ENCODE results near the gene C9orf43.

C9orf43 gene

DNA sequence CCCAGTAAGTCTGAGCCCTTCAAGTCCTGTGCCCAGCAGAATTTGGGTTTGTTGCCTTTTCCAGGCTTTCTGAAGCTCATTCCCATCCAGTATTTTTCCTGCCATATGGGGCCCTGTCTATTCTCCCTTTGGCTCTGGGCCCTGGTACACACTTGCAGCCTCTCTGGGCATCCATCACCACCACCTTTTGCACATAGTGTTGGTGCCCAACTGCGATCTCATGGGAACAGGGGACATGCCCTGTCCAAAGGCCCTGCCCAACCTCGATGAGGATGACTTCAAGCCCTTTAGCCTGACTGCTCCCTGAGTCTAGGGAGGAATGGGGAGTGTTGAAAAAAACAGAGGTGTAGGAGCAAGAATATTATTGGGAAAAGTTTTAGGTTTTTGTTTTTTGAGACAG lies 64.5 kb downstream of the C9orf43 start:
- Histone ChIP-seq H3K4me1 (ENCODE audit: insufficient read depth, low read length) (peaks cover 16% of the 10 kb centered on the region; the same call in 1 of the 2 replicates), H3K9me3 (ENCODE audit: control insufficient read depth, insufficient read depth, low read length) (0 out of 2 replicates have a peak, but pooled peaks cover 2% of the 10 kb centered on the region), H3K9ac (ENCODE audit: low read depth, low read length) (no peak overlapping the region), H3K36me3 (ENCODE audit: insufficient read depth, low read length) (no peaks in the 10 kb centered on the region)

DNA sequence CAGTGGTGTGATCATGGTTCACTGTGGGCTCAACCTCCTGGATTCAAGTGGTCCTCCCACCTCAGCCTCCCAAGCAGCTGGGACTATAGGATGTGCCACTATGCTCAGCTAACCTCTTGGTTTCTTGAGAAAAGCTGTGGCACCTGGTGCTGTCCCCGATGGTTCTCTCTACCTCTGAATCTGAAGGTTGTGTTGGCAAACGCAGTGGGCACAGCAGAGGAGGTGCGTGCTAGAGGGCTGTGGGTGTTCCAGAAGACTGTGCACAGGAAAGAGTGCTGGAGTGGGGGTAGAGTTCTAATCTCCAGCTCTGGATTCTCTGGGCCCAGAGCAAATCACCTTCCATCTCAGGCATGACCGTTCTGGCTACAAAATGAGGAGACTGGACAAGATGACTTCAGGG lies 65.4 kb downstream of the C9orf43 start:
- 0 out of 2 replicates have a peak, but pooled peaks cover 2% of the 10 kb centered on the region for H3K9me3 ChIP-seq (ENCODE audit: control insufficient read depth, insufficient read depth, low read length)

DNA sequence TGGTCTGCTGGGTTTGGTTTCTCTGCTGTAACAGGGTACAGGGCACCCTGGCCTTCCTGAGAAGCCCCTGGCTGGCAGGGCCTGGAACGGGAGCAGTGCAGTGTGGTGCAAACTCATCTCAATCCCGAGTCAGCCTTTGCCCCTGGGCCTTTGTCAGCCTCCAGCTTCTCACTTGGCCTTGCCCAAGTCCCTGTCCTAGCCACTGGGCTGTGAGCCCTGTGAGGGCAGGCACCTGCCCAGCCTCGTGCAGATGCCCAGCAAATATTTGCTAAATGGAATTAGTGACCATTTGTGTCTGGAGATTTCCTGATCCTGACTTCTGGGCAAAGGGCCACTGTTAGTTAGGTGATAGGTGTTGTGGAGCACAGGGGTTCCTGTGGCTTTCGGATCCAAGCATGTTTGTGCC lies 66.0 kb downstream of the C9orf43 start:
- H3K36me3 ChIP-seq (ENCODE audit: insufficient read depth, low read length): no peaks in the 10 kb centered on the region
- 0 out of 2 replicates have a peak, but pooled peaks cover 2% of the 10 kb centered on the region for H3K9me3 ChIP-seq (ENCODE audit: control insufficient read depth, insufficient read depth, low read length)
- no peak overlapping the region for H3K9ac ChIP-seq (ENCODE audit: low read depth, low read length)
- H3K4me1 ChIP-seq (ENCODE audit: insufficient read depth, low read length): peaks cover 11% of the 10 kb centered on the region; the same call in 1 of the 2 replicates

More for the DNA sequence above, 65.4 kb downstream of the C9orf43 start:
- Histone ChIP-seq H3K36me3 (ENCODE audit: insufficient read depth, low read length) (no peaks in the 10 kb centered on the region), H3K4me1 (ENCODE audit: insufficient read depth, low read length) (peaks cover 16% of the 10 kb centered on the region; the same call in 1 of the 2 replicates), H3K9ac (ENCODE audit: low read depth, low read length) (no peak overlapping the region)

DNA sequence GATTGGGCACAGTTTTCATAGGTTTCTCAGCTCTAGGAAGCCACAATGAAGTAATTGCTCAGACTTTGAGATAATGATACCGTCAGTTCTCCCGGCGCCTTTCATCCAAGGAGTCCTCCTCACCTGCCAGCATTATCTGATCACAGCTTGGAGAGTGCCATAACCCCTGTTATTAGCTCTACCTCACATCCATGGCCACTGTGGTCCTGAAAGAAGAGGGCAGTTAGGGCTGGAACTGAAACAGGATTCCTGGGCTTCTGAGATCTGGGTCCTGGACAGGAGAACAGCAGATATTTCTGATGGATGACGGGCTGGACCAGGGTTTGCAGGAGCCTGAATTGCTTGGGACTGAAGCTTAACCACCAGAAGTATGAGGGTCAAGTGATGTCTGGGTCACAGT lies 66.5 kb downstream of the C9orf43 start:
- Histone ChIP-seq H3K9ac (ENCODE audit: low read depth, low read length) (no peak overlapping the region), H3K36me3 (ENCODE audit: insufficient read depth, low read length) (no peaks in the 10 kb centered on the region), H3K9me3 (ENCODE audit: control insufficient read depth, insufficient read depth, low read length) (0 out of 2 replicates have a peak, but pooled peaks cover 2% of the 10 kb centered on the region), H3K4me1 (ENCODE audit: insufficient read depth, low read length) (peaks cover 10% of the 10 kb centered on the region; the same call in 1 of the 2 replicates)

DNA sequence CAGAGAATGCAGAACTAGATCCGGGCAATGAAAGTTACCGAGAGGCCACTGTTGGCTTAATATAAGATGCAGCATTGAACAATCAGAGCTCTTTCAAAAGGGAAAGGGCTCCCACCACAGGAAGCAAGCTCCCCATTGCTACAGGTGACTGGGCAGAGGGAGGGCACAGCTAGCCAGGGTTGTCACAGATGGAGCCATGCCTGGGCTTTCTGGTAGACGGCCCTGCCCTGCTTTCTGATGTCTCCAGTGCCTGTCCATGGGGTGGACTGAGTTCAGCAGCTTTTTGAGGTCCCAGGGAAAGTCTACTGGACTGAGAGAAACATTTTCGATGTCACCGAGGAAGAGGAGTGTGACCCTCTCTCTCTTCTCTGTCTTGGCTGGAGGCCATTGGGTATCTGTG lies 67.1 kb downstream of the C9orf43 start:
- Histone ChIP-seq H3K9ac (ENCODE audit: low read depth, low read length) (no peak overlapping the region), H3K4me1 (ENCODE audit: insufficient read depth, low read length) (peaks cover 10% of the 10 kb centered on the region; the same call in 1 of the 2 replicates), H3K36me3 (ENCODE audit: insufficient read depth, low read length) (no peaks in the 10 kb centered on the region), H3K9me3 (ENCODE audit: control insufficient read depth, insufficient read depth, low read length) (no peaks in the 10 kb centered on the region)

DNA sequence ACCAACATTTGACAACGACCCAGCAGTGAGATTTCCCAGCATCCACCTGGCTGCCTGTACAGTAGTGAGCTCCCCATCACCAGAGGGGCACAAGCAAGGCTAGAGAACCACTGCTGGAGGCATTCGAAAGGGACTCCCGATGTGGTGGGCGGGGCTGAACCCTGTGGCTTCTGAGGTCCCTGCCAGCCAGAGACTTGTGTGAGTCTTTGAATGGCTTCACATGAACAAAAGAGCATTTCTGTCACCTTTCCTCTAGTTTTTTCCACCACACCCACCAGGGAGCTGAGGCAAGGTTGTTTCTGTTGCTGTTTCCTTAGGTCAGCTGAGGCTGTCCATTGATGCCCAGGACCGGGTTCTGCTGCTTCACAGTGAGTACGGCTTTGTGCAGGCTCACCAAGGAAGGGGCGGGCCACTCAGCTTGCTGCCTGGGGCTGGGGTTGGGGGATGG lies 68.7 kb downstream of the C9orf43 start:
- H3K9ac ChIP-seq (ENCODE audit: low read depth, low read length): no peak overlapping the region
- no peaks in the 10 kb centered on the region for H3K9me3 ChIP-seq (ENCODE audit: control insufficient read depth, insufficient read depth, low read length)
- H3K36me3 ChIP-seq (ENCODE audit: insufficient read depth, low read length): no peaks in the 10 kb centered on the region
- peaks cover 10% of the 10 kb centered on the region; the same call in 1 of the 2 replicates for H3K4me1 ChIP-seq (ENCODE audit: insufficient read depth, low read length)

All from ES-I3 (cell line).